ENCODE results near the gene PGAM1.

- no peak for TF ChIP-seq CTCF (IDR thresholded peaks at IDR 0.05)
- TF ChIP-seq POLR2A (IDR thresholded peaks at IDR 0.05), result no peak
Observed at GRCh38 chr10:97411406-97411805, 14.6 kb upstream of the PGAM1 start.

Measured in lower leg skin (tissue), 3 donors.